Stimulated activated CD4-positive, alpha-beta T cell treated with anti-CD3 and anti-CD28 coated beads, Interleukin-15, amount 100 ng/mL, for 1 hour (primary cell): ENCODE data around the gene ALOXE3.

ENCODE experiments used
- DNase-seq, 2 donors: peaks; one replicate each; pipeline ENCODE4 v3.0.0-alpha.2; 2020; ENCODE audit warnings: low read depth in 1 of 2, low spot score in 1 of 2

ALOXE3 gene

DNA sequence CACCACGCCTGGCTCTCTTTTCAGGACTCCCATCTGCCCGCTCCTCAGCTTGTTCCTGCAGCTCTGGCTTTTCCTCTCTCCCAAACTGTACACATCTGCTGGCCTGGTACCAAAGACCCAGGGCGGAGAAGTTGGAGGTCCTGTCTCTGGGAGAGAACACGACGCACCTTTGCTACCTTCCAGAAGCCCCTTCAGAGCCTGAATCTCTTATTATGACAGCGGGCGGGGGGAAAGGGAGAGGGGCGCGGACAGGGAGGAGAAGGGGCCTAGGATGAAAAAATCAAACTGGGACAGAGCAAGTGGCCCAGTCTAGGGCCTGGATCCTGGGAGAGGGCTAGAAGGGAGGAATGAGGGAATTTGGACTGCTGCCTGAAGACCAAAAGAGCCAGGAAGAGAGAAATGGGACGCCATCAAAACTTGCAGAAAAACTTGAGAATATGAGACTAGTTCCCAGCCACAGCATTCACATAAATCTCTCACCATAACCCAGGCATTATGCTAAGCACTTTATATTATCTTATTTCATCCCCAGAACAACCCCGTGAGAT, 36.4 kb upstream of the ALOXE3 start:
- no peak for DNase-seq

DNA sequence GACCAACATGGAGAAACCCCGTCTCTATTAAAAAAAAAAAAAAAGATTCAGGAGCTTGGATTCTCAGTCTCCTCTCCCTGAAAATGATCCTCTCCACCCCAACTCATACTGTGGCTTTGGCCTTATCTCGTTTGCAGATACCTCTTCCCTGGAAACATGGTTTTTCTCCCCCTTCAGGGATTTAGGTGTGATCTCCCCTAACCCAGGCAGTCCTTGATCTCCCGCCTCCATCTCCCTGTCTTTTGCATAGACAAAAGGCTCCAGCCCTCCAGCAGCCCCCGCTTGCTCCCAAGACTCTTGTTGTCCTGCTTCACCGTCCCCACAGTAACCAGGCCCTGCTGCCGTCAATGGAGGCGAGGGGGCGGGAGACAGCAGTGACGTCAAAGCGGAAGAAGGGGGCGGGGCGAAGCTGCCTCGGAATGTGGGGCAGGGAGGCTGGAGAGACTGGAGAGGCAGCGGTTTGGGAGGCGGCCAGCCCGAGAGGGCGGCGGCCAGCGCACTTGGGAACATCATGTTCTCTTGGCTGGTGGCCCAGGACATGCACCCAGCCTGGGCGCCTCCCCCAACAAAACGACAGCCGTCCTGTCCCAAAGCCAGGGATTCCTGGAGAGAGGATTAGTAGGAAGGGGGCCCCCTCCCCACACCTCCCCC, 35.8 kb upstream of the ALOXE3 start:
- peak; percentile 73 to 75 for DNase-seq

- DNase-seq, result no peak
Observed at GRCh38 chr17:8153525-8153956, 35.2 kb upstream of the ALOXE3 start.

- DNase-seq, result no peak
Observed at GRCh38 chr17:8153031-8153451, 34.7 kb upstream of the ALOXE3 start.

GRCh38 chr17:8152112-8152775, 33.9 kb upstream of the ALOXE3 start, which contains the start of gene PER1:
Gene PER1, minus strand, starts transcription at chr17:8152404. Its CDS starts 1,698 bp downstream, at chr17:8150706.
- DNase-seq, result peak; percentile 65 to 76

DNA sequence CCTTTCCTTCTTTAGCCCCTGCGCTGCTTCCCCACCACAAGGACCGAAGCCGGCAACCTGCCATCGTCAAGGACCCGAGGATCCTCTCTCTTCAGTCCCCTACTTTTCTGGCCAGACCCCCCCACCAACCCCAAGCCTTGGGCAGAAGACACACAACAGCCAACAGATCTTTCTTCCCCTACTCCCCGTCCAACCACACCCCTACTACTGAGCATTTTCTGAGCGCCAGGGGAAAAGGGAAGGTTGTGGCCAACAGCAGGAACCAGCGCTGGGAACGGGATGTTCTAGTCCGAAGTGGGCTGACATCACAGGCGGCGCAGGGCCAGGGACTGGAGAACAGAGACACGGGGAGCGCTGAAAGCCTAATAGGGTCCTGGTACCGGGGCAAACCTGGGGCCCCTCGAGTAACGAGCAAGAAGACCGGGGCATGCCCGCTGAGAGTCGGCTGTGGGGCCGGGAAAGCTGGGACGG, 33.4 kb upstream of the ALOXE3 start:
- no peak for DNase-seq

- DNase-seq, result peak; percentile 74 to 81
Observed at GRCh38 chr17:8151120-8151640, 32.9 kb upstream of the ALOXE3 start.

GRCh38 chr17:8150194-8151119, 32.1 kb upstream of the ALOXE3 start:
- no peak for DNase-seq

- no peak for DNase-seq
Observed at GRCh38 chr17:8149419-8150193, 31.3 kb upstream of the ALOXE3 start.

DNA sequence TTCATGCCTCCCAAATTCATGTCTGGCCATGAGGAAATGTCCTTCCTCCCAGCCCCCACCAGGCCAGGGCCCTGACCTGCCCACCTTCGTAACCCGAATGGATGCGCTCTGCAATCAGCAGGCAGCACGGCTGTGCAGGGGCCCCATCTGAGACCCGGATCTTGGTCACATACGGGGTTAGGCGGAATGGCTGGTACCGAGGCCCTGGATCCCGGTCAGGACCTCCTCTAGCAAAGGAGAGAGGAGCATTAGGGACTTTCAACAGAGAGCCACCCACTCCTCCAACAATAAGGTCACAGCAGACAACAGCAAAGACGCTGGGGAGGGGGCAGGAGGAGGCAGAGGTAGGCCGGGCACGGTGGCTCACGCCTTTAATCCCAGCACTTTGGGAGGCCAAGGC, 30.2 kb upstream of the ALOXE3 start:
- no peak for DNase-seq

DNA sequence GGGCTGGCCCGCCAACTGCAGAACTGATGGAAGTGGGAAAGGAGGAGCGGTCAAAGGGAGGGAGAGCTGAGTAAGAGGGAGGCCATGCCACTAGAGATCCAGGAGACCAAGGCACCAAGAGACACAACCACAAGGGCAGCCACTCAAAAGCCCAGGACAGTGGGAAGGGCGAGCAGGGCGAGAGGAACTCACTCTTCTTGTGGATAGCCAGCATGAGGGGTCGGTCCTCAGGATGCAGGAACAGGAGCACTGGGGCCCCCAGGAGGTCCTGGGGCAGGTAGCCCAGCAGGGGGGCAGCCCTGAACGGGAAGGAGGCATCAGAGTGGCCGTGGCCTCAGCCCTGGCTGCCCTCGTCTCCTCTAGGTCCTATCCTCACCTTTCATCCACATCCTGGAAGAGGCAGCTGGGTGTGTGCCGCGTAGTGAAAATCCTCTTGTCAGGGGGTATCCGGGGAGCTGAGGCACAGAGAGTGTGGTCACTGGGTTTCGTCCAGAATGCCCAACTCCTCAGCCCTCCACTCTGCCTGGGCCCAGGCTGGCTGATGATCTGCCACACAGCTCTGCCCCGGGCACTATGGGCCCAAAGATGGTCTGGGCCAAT, 29.6 kb upstream of the ALOXE3 start:
- no peak for DNase-seq

DNA sequence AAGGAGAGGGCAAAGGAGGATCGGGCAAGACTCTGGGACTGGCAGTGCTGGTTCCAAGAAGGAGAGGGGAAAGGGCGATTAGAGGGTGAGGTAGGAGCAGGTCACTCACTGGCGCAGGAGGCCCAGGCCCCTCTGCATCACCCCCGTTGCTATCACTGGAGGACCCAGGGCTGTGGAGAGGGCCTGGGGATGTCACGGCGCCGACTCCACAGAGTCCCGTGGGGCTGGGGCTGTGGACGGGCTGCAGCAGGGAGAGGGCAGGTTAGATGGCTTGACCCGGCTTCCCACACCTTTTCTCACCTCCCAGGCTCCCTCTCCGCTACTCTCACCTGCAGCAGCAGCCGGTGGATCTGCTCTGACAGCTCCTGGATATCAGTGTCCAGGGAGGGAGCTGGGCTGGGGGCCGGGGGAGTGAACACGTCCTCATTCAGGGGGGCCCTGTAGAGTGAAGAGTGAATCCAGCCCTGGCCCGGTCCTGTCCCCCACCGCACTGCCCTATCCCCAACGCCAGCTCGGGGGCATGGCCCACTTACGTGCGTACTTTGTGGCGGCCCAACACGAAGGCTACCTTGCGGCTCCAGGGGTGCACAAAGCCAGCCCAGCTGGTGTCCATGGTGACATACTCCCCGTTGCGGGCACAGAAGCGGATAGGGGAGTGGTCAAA, 29.0 kb upstream of the ALOXE3 start:
- DNase-seq, result no peak

DNA sequence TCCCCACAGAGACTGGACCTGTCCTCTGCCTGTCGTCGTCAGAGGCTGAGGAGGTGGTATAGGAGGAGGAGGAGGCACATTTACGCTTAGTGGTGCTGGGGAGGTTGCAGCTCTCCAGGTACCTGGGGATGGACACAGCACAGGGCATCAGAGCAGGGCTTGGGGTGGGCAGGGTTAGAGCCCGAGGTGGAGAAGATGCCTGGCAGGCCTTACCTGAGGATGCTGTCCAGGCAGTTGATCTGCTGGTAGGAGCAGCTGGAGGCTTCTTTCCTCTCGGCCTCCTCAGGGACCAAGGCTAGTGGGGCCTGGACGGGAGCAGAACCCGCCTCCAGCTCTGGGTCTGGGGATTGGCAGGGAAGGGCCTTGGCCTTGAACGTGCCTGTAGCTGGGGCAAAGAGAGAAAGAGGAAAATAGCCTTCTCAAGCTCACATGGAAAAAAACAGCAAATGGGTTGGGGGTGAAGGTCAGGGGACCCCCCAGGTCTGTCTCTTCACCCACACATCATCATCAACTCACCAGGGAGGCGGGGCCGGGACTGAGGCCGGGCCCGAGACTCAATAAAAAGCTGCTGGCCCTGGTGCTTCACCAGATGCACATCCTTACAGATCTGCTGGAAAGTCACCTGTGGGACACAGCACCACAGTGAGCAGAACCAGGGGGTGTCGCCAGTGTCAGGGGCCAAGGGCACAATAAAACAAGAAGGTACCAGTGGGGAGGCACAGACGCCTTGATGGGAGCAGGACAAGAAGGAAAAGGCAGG, 28.2 kb upstream of the ALOXE3 start:
- DNase-seq, result no peak

DNA sequence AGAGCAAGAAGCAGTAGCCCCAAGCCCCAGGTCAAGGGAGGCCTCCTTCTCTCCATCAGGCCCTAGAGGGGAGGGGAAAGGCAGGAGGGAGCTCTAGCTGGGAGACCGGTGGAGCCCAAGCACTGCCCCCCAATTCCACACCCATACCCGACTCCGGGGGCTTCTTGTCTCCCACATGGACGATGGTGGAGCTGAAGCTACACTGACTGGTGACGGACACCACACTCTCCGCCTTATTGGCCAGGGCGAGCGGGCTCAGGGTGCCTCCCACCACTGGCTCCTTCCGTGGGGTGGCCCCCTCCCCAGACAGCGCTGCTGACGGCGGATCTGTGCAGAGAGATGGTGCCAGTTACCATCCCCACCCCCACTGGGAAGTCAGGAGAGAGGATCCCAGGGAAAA, 27.5 kb upstream of the ALOXE3 start:
- DNase-seq, result no peak

DNA sequence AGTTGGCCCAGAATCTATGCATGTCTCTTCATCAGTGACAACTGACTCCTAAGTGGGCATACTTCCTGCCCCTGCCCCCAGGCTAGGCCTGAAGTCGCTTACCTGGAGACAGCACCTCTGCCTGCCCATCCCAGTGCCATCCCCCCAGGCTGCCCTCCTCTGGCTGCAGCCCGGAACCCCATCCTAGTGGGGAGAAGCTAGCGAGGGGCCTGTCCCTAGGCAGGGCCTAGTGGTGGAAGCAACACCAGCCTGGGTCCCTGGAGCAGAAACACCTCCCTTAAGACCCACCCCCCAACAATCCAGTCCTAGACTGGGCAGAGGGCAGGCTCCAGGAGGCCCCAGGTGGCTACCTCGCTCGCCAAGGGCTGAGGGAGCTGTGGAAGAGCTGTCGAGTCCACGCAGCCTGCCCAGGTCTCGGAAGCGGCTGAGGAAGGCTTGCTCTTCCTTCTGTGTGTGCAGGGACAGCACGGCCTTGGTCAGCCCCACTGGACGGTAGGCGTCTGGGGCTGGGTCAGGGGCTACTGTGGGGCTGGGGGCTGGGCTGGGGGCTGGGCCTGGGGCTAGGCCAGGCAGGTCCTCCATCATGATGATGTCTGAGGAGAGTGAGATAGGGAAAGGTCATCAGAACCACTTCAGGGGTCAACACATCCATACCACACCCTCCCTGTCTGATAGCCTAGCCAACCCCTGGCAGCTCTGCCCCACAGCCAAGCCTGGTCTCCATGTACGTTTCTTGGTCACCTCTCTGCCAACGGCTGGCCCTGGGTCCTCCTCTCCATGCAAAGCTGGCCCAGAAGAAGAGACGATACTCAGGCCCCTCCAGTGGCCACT, 26.3 kb upstream of the ALOXE3 start:
- no peak for DNase-seq

DNA sequence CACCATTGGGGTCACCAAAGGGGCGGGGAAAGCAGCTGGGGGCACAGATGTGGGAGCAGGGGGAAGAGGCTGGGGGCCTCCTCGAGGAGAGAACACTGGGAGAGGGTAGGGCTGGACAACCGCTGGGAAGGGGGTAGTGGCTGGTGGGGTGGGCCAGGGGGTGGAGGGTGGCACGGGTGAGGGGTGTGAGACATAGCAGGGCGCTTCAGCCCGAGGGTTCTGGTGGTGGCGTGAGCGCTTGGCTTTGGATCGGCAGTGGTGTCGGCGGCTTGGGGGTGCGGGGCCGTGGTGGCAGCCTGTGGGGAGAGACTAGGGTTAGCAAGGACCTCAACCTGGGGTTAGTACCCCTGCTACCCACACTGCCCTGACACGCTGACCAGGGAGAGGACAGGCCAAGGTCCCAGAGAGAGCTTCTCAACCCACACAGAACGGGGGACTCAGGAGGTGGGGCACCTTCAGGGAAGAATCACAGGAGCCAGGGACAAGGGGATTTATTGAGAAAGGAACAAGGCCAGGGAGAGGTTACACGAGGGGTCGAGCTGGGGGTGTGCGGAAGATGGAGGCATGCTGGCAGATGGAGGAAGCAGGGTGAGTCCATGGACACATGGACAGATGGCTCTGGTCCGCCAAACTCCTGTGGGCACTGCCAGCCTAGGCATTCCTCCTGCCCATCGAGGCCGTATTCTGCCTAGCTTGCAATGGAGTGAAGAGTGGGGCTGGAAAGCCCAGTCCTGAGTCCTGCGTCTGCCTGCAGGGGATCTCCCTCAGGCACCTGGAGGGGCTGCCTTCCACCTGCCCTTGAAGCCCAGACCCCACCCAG, 25.5 kb upstream of the ALOXE3 start:
- DNase-seq, result no peak
